ENCODE results near the gene OSER1.

The OSER1 gene

DNA sequence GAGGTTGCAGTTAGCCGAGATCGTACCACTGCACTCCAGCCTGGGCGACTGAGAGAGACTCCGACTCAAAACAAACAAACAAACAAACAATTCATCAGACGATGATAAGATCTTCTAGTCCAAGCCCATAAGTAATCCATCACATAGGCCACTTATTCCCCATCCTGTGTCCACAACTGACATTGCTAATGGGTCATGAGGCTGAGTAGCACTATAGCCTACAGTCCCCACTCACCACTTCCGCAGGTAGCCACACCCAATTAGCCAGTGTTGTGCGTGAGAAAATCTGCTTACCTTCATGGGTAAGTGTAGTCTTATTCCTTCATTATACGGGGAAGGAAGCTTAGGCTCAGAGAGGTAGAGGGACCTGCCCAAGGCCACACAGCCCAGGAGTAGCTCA, 36.7 kb downstream of the OSER1 start:
- DNase-seq (ENCODE audit: low spot score), result no peak

GRCh38 chr20:44173116-44173515, 37.5 kb downstream of the OSER1 start:
- DNase-seq (ENCODE audit: low spot score), result no peak

- no peak for DNase-seq (ENCODE audit: low spot score)
Measured at GRCh38 chr20:44172572-44172950, 38.0 kb downstream of the OSER1 start.

GRCh38 chr20:44171775-44172571, 38.6 kb downstream of the OSER1 start:
- DNase-seq (ENCODE audit: low spot score), result no peak

GRCh38 chr20:44170816-44171410, 39.7 kb downstream of the OSER1 start:
- no peak for DNase-seq (ENCODE audit: low spot score)

DNA sequence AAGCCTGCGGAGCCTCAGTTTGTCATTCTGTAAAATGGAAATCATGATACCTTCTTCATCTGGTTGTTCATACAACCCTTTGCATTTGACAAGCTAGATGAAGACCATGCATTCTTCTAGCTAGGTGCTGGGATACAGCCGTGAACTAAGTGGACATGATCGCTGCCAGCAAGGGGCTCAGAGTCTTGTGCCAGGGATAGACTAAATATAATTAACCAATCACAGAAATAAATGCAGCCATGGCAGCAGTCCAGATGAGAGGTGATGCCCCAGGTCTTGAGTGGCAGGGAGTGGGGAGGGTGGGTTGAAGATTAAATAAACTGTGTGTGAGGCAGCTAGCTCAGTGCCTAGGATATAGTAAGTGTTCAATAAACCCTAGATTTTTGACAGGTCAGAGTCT, 42.8 kb downstream of the OSER1 start:
- DNase-seq (ENCODE audit: low spot score), result no peak

DNA sequence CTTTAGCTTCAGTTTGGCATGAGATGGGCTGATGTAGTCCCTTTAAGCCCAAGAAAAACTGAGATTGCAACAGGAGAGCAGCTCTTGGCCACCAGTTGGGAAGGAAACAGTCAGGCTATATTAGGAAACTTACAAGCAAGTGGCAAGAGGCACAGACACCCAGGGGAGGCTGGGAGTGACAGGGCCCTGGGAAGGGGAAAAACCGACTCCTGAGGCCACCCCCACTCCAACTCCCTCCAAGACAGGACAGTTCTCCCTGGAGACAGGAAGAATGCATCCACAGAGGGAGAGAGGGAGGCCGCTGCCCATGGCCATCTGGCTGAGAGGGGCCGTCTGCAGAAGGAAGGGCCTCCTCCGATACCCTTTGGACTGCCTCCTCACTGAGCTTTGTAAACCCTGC, 44.1 kb downstream of the OSER1 start:
- no peak for DNase-seq (ENCODE audit: low spot score)

DNA sequence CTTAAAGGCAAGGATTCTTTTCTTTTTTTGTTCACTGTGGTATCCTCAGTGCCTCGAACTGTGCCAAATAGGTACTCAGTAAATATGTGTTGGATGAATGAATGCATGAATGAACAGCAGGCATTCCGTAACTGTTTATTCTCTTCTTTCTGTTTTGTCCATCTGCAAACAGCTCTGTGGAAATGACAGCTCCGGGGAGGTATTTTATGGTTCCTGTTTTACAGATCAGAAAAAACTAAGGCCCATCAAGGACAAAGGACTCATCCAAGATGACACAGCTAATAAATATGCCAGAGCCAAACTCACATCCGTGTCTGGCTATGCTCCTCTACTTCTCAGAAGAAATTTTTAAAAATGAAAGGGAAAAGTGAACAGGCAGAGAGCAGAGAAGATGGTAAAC, 44.6 kb downstream of the OSER1 start:
- no peak for DNase-seq (ENCODE audit: low spot score)

GRCh38 chr20:44160133-44160532, 50.4 kb downstream of the OSER1 start:
- DNase-seq (ENCODE audit: low spot score), result no peak

- DNase-seq (ENCODE audit: low spot score), result no peak
Measured at GRCh38 chr20:44159711-44160110, 50.9 kb downstream of the OSER1 start.

- no peak for DNase-seq (ENCODE audit: low spot score)
Measured at GRCh38 chr20:44159125-44159524, 51.4 kb downstream of the OSER1 start.

- DNase-seq (ENCODE audit: low spot score), result no peak
Measured at GRCh38 chr20:44157061-44157460, 53.5 kb downstream of the OSER1 start.

GRCh38 chr20:44154521-44155001, 56.0 kb downstream of the OSER1 start:
- no peak for DNase-seq (ENCODE audit: low spot score)

- no peak for DNase-seq (ENCODE audit: low spot score)
Measured at GRCh38 chr20:44153636-44154043, 56.9 kb downstream of the OSER1 start.

GRCh38 chr20:44151621-44152416, 58.8 kb downstream of the OSER1 start:
- DNase-seq (ENCODE audit: low spot score), result no peak

GRCh38 chr20:44146272-44146671, 64.3 kb downstream of the OSER1 start:
- DNase-seq (ENCODE audit: low spot score), result no peak
